ENCODE measurements around the gene FOSL1. TPM values are rescaled to one million over a fixed set of nuclear protein-coding genes. Genes with fewer than 3 reads are reported as not detected.
"Not testable (repeated sequence)": the region's sequence is repeated elsewhere in the genome, so short reads cannot be mapped to it uniquely, and the experiment has no call there.

Gene FOSL1
- total RNA-seq, 1 donor from 2014 or later, result 0.70 TPM

DNA sequence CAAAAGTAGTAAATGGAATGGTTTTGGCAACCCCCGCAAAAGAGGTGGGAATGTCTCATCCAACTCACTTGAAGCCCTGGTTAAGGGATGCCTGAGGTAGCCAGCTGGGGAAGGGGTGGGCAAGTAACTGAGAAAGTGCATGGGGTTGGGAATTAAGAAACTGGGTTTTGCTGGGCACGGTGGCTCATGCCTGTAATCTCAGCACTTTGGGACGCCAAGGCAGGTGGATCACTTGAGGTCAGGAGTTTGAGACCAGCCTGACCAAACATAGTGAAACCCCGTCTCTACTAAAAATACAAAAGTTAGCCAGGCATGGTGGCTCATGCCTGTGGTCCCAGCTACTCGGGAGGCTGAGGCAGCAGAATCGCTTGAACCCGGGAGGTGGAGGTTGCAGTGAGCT lies 51.5 kb downstream of the FOSL1 start:
- ATAC-seq (ENCODE audit: poor library complexity); DNase-seq; intact Hi-C loops (cut with DNase I): not testable (repeated sequence)

- intact Hi-C loops (cut with DNase I), result no loop called here
- no peak for ATAC-seq (ENCODE audit: poor library complexity)
- no peak for DNase-seq
These were observed 52.4 kb downstream of the FOSL1 start for GRCh38 chr11:65847746-65848145.

DNA sequence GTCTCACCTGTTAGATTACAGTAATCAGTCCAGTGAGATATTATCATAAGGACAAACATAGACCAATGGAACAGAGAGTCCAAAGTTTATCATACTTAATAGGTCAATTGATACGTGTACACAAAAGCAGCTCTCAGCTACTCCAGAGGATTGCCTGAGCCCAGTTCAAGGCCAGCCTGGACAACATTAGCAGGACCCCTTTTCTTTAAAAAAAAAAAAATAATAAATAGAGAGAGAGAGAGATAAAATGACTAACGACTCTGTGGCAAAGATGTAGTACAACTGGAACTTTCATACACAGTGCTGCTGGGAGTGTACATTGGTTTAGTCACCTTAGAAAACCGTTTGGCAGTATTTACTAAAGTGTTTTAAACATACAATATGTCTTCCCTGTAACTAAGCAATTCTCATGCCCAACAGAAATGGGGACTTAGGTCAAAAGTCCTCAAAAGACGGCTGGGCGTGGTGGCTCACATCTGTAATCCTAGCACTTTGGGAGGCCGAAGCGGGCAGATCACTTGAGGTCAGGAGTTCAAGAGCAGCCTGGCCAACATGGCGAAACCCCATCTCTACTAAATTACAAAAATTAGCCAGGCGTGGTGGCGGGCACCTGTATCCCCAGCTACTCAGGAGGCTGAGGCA lies 55.8 kb downstream of the FOSL1 start:
- intact Hi-C loops (cut with DNase I), result no loop called here
- no peak for DNase-seq
- no peak for ATAC-seq (ENCODE audit: poor library complexity)

- intact Hi-C loops (cut with DNase I), result no loop called here
- ATAC-seq (ENCODE audit: poor library complexity) (no peak), DNase-seq (no peak)
These were observed 56.4 kb downstream of the FOSL1 start for GRCh38 chr11:65843811-65844210.

GRCh38 chr11:65842144-65842543 lies 58.0 kb downstream of the FOSL1 start:
- DNase-seq (no peak), ATAC-seq (ENCODE audit: poor library complexity) (no peak)
- intact Hi-C loops (cut with DNase I), result no loop called here

Other genes starting within 250 kb of the FOSL1 start
- 31.0 TPM for gene RELA, start 237.5 kb downstream of the FOSL1 start, total RNA-seq
- 40.8 TPM for gene KAT5, start 188.1 kb downstream of the FOSL1 start, total RNA-seq
- gene RNASEH2C, start 179.6 kb downstream of the FOSL1 start, total RNA-seq, result 49.5 TPM
- 6.5 TPM for gene AP5B1, start 119.4 kb downstream of the FOSL1 start, total RNA-seq
- gene OVOL1, start 113.3 kb downstream of the FOSL1 start, total RNA-seq, result not detected
- gene SNX32, start 66.4 kb downstream of the FOSL1 start, total RNA-seq, result not detected
- gene CFL1, start 42.2 kb downstream of the FOSL1 start, total RNA-seq, result 288 TPM
- gene MUS81, start 40.0 kb downstream of the FOSL1 start, total RNA-seq, result 30.7 TPM
- gene EFEMP2, start 27.6 kb downstream of the FOSL1 start, total RNA-seq, result 80.0 TPM
- 0.73 TPM for gene CTSW, start 20.6 kb downstream of the FOSL1 start, total RNA-seq
- gene FIBP, start 11.9 kb downstream of the FOSL1 start, total RNA-seq, result 37.7 TPM
- gene CCDC85B, start 9.7 kb downstream of the FOSL1 start, total RNA-seq, result 27.9 TPM
- gene C11orf68, start 18.7 kb upstream of the FOSL1 start, total RNA-seq, result 36.1 TPM
- 81.9 TPM for gene DRAP1, start 19.0 kb upstream of the FOSL1 start, total RNA-seq
- gene TSGA10IP, start 45.1 kb upstream of the FOSL1 start, total RNA-seq, result not detected
- 24.5 TPM for gene SART1, start 61.3 kb upstream of the FOSL1 start, total RNA-seq
- 20.1 TPM for gene EIF1AD, start 101.8 kb upstream of the FOSL1 start, total RNA-seq
- 256 TPM for gene BANF1, start 102.1 kb upstream of the FOSL1 start, total RNA-seq
- gene CST6, start 111.6 kb upstream of the FOSL1 start, total RNA-seq, result not detected
- gene CATSPER1, start 126.1 kb upstream of the FOSL1 start, total RNA-seq, result not detected
- gene GAL3ST3, start 148.8 kb upstream of the FOSL1 start, total RNA-seq, result 0.73 TPM
- 61.2 TPM for gene SF3B2, start 152.0 kb upstream of the FOSL1 start, total RNA-seq
- gene PACS1, start 169.9 kb upstream of the FOSL1 start, total RNA-seq, result 46.5 TPM

Data from Right ventricle myocardium superior (tissue), 1 donor.